GM23338 (cell line): ENCODE data around the gene PDZD8. TPM values are rescaled to one million over a fixed set of nuclear protein-coding genes. Genes with fewer than 3 reads are reported as not detected.

Experiments
- ATAC-seq: fragments of 200-7000 bp; cut with Tn5 transposase; 3 replicates; pipeline ENCODE4 v1.9.1; 2020
- DNase-seq: peaks from one replicate; pipeline ENCODE4 v3.0.0-alpha.2; 2015; ENCODE audit warnings: low spot score
- H2AFZ ChIP-seq: fragments of 200-600 bp; sonication (generic); 2 replicates; pipeline ENCODE4 v1.8.0; 2016; ENCODE audit warnings: antibody characterized with exemption, mild to moderate bottlenecking, moderate library complexity
- H3F3A ChIP-seq: fragments of 200-600 bp; sonication (generic); replicated peaks from 2 replicates; pipeline ENCODE4 v1.8.0; 2017; ENCODE audit warnings: antibody characterized with exemption, mixed run types, low read depth
- H3K27ac ChIP-seq: fragments of 200-600 bp; sonication (generic); 2 replicates; pipeline ENCODE4 v1.6.1; 2016; ENCODE audit warnings: low read depth
- H3K27me3 ChIP-seq: fragments of 200-600 bp; sonication (generic); 2 replicates; pipeline ENCODE4 v1.8.0; 2016; ENCODE audit warnings: mild to moderate bottlenecking, mixed run types, moderate library complexity; ENCODE audit not compliant: insufficient read depth
- H3K36me3 ChIP-seq: fragments of 200-600 bp; sonication (generic); 2 replicates; pipeline ENCODE4 v1.8.0; 2016; ENCODE audit warnings: mild to moderate bottlenecking; ENCODE audit not compliant: insufficient read depth
- H3K4me1 ChIP-seq: fragments of 200-600 bp; sonication (generic); 2 replicates; pipeline ENCODE4 v1.8.0; 2016; ENCODE audit warnings: mild to moderate bottlenecking, moderate library complexity; ENCODE audit not compliant: insufficient read depth
- H3K4me2 ChIP-seq: fragments of 200-600 bp; sonication (generic); 2 replicates; pipeline ENCODE4 v1.7.1; 2017; ENCODE audit warnings: mixed run types
- H3K4me3 ChIP-seq: fragments of 200-600 bp; sonication (generic); 2 replicates; pipeline ENCODE4 v1.6.1; 2016; ENCODE audit warnings: mixed run types
- H3K79me2 ChIP-seq: fragments of 200-600 bp; sonication (generic); replicated peaks from 2 replicates; pipeline ENCODE4 v1.8.0; 2017; ENCODE audit warnings: mild to moderate bottlenecking; ENCODE audit not compliant: insufficient read depth
- H3K9me2 ChIP-seq: fragments of 200-600 bp; sonication (generic); 2 replicates; pipeline ENCODE4 v1.8.0; 2017; ENCODE audit not compliant: insufficient read depth
- H4K20me1 ChIP-seq: fragments of 200-600 bp; sonication (generic); replicated peaks from 2 replicates; pipeline ENCODE4 v1.8.0; 2017; ENCODE audit warnings: mild to moderate bottlenecking; ENCODE audit not compliant: insufficient read depth
- H3K27ac Mint-ChIP-seq: 2 replicates; pipeline ENCODE4 v1.8.0; 2020; ENCODE audit warnings: inconsistent platforms, mild to moderate bottlenecking, moderate library complexity, mixed read lengths
- H3K27me3 Mint-ChIP-seq: 3 replicates; pipeline ENCODE4 v1.8.0; 2022; ENCODE audit warnings: low read depth, mild to moderate bottlenecking, moderate library complexity, mixed read lengths, inconsistent platforms; ENCODE audit not compliant: insufficient read depth, poor library complexity
- H3K36me3 Mint-ChIP-seq: 3 replicates; pipeline ENCODE4 v1.8.0; 2021; ENCODE audit warnings: low read depth, mild to moderate bottlenecking, inconsistent platforms, moderate library complexity, mixed read lengths
- H3K4me1 Mint-ChIP-seq: 3 replicates; pipeline ENCODE4 v1.8.0; 2020; ENCODE audit warnings: mild to moderate bottlenecking, inconsistent platforms, mixed read lengths
- H3K4me3 Mint-ChIP-seq: 3 replicates; pipeline ENCODE4 v1.8.0; 2021; ENCODE audit warnings: moderate library complexity, mild to moderate bottlenecking, inconsistent platforms, mixed read lengths
- H3K9me3 Mint-ChIP-seq: 3 replicates; pipeline ENCODE4 v1.8.0; 2020; ENCODE audit warnings: moderate library complexity, mild to moderate bottlenecking, inconsistent platforms, mixed read lengths
- ETS1 ChIP-seq: IDR thresholded peaks from 2 replicates; pipeline ENCODE4 v1.6.1; 2016; ENCODE audit warnings: antibody characterized with exemption
- EZH2 ChIP-seq: fragments of 200-600 bp; sonication (generic); IDR thresholded peaks from one replicate; pipeline ENCODE4 v1.8.0; 2017; ENCODE audit warnings: antibody characterized with exemption, mild to moderate bottlenecking, low read depth; ENCODE audit not compliant: unreplicated experiment
- NANOG ChIP-seq: IDR thresholded peaks from 2 replicates; pipeline ENCODE4 v1.6.1; 2016; ENCODE audit warnings: antibody characterized with exemption, borderline replicate concordance
- POLR2AphosphoS5 ChIP-seq: IDR thresholded peaks from 2 replicates; pipeline ENCODE4 v1.6.1; 2016; ENCODE audit warnings: antibody characterized with exemption, low read depth
- STAT1 ChIP-seq: IDR thresholded peaks from one replicate; pipeline ENCODE4 v1.6.1; 2016; ENCODE audit warnings: antibody characterized with exemption; ENCODE audit not compliant: unreplicated experiment
- ZNF114 ChIP-seq: fragments of 250-450 bp; sonication (Bioruptor Pico); IDR thresholded peaks from 2 replicates; pipeline ENCODE4 v1.5.0; 2020; ENCODE audit warnings: mild to moderate bottlenecking, moderate library complexity
- ZNF331 ChIP-seq: fragments of 250-450 bp; sonication (Bioruptor Pico); IDR thresholded peaks from 2 replicates; pipeline ENCODE4 v1.5.0; 2020; ENCODE audit warnings: low read depth, mild to moderate bottlenecking, moderate library complexity
- polyA plus RNA-seq: library from polyadenylated mRNA; unstranded; fragments of >200 nt; fragmentation: Nextera tagmentation; extraction: Ambion mirVana; gene quantifications from 2 replicates; pipeline ENCODE4 v1.2.1, GENCODE V29; 2016
- total RNA-seq: library from RNA; depleted of rRNA; stranded (reverse); fragments of >200 nt; shearing (Covaris generic); gene quantifications from 2 replicates; pipeline ENCODE4 v1.2.3, GENCODE V29; 2014
- TF ChIP-seq, protein P1 (sequence below): IDR thresholded peaks from one replicate; pipeline ENCODE4 v1.6.1; 2018; ENCODE audit warnings: antibody characterized with exemption; ENCODE audit not compliant: unreplicated experiment
- TF ChIP-seq, protein P2 (sequence below), 2 experiments: fragments of 200-600 bp in 1 of 2; sonication (generic) in 1 of 2; conservative IDR thresholded peaks; 2 replicates each; pipeline versions ENCODE4 v1.5.1 to v1.6.1; 2016 to 2017; ENCODE audit warnings: antibody characterized with exemption in 2 of 2, low read depth in 2 of 2, mild to moderate bottlenecking in 2 of 2, moderate library complexity in 1 of 2

The PDZD8 gene
- total and polyA plus RNA-seq, 2 experiments from 2014 or later: 11.4 to 28.6 TPM

- Histone ChIP-seq H3K27me3 (no peaks in the 10 kb centered on the region), H3K27ac (no peak overlapping the region), H3K36me3 (no peaks in the 10 kb centered on the region), H3K4me3 (no peak overlapping the region), H3K4me1 (peaks cover 40% of the 10 kb centered on the region), H3K4me2 (0 out of 2 replicates have a peak overlapping the region, but pooled peaks have one; percentile 22), H3K79me2 (peaks cover 100% of the 10 kb centered on the region), H4K20me1 (peaks cover 4% of the 10 kb centered on the region; the same call in 1 of the 2 replicates), H2AFZ (no peak overlapping the region), H3K9me2 (no peaks in the 10 kb centered on the region), H3F3A (no peaks in the 10 kb centered on the region)
- DNase-seq (no peak), ATAC-seq (no peak)
- Mint-ChIP-seq H3K4me3 (no peak overlapping the region), H3K36me3 (peaks cover 4% of the 10 kb centered on the region; the same call in 2 of the 3 replicates), H3K27ac (0 out of 2 replicates have a peak overlapping the region, but pooled peaks have one; percentile 3), H3K27me3 (no peaks in the 10 kb centered on the region), H3K4me1 (peaks cover 41% of the 10 kb centered on the region), H3K9me3 (no peaks in the 10 kb centered on the region; the same call in 2 of the 3 replicates)
- TF ChIP-seq EZH2: no peak
Observed at GRCh38 chr10:117353684-117354083, 21.6 kb downstream of the PDZD8 start.

DNA sequence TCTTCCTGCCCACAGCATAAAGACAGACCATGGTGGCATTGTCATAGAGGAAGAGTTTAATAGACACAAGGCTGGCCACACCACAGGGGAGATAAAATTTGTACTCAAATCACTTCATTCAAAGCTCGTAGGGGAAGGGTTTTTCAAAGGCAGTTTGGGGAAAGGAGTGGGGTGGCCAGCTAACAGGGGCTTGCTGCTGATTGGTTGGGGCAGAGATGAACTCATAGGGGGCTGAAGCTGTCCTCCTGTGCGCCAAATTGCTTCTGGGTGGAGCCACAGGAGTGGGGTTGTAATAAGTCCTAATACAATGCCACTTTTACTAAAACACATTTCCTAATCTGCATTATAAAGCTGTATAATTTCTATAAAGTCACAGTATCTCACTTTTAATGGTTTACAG, 22.5 kb downstream of the PDZD8 start:
- Histone ChIP-seq H3K36me3 (no peaks in the 10 kb centered on the region), H3K4me2 (peak overlapping the region; percentile 46), H3K27ac (no peak overlapping the region), H2AFZ (no peak overlapping the region), H3F3A (peaks cover 2% of the 10 kb centered on the region; the same call in 1 of the 2 replicates), H3K79me2 (peaks cover 100% of the 10 kb centered on the region), H3K27me3 (no peaks in the 10 kb centered on the region), H3K9me2 (no peaks in the 10 kb centered on the region), H4K20me1 (peaks cover 4% of the 10 kb centered on the region; the same call in 1 of the 2 replicates), H3K4me1 (peaks cover 50% of the 10 kb centered on the region), H3K4me3 (no peak overlapping the region)
- Mint-ChIP-seq H3K27ac (no peak overlapping the region), H3K9me3 (no peaks in the 10 kb centered on the region), H3K4me3 (no peak overlapping the region), H3K4me1 (peaks cover 51% of the 10 kb centered on the region), H3K36me3 (peaks cover 4% of the 10 kb centered on the region; the same call in 2 of the 3 replicates), H3K27me3 (no peaks in the 10 kb centered on the region)
- DNase-seq (no peak), ATAC-seq (peak; percentile 28; the same call in 1 of the 3 replicates)
- TF ChIP-seq ZNF114 (CRISPR knock-in tag) (no peak), STAT1 (no peak), POLR2AphosphoS5 (no peak), EZH2 (no peak), ZNF331 (CRISPR knock-in tag) (no peak), ETS1 (no peak), NANOG (no peak)
- TF ChIP-seq, protein P1, sequence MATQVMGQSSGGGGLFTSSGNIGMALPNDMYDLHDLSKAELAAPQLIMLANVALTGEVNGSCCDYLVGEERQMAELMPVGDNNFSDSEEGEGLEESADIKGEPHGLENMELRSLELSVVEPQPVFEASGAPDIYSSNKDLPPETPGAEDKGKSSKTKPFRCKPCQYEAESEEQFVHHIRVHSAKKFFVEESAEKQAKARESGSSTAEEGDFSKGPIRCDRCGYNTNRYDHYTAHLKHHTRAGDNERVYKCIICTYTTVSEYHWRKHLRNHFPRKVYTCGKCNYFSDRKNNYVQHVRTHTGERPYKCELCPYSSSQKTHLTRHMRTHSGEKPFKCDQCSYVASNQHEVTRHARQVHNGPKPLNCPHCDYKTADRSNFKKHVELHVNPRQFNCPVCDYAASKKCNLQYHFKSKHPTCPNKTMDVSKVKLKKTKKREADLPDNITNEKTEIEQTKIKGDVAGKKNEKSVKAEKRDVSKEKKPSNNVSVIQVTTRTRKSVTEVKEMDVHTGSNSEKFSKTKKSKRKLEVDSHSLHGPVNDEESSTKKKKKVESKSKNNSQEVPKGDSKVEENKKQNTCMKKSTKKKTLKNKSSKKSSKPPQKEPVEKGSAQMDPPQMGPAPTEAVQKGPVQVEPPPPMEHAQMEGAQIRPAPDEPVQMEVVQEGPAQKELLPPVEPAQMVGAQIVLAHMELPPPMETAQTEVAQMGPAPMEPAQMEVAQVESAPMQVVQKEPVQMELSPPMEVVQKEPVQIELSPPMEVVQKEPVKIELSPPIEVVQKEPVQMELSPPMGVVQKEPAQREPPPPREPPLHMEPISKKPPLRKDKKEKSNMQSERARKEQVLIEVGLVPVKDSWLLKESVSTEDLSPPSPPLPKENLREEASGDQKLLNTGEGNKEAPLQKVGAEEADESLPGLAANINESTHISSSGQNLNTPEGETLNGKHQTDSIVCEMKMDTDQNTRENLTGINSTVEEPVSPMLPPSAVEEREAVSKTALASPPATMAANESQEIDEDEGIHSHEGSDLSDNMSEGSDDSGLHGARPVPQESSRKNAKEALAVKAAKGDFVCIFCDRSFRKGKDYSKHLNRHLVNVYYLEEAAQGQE: no peak
- TF ChIP-seq, protein P2, sequence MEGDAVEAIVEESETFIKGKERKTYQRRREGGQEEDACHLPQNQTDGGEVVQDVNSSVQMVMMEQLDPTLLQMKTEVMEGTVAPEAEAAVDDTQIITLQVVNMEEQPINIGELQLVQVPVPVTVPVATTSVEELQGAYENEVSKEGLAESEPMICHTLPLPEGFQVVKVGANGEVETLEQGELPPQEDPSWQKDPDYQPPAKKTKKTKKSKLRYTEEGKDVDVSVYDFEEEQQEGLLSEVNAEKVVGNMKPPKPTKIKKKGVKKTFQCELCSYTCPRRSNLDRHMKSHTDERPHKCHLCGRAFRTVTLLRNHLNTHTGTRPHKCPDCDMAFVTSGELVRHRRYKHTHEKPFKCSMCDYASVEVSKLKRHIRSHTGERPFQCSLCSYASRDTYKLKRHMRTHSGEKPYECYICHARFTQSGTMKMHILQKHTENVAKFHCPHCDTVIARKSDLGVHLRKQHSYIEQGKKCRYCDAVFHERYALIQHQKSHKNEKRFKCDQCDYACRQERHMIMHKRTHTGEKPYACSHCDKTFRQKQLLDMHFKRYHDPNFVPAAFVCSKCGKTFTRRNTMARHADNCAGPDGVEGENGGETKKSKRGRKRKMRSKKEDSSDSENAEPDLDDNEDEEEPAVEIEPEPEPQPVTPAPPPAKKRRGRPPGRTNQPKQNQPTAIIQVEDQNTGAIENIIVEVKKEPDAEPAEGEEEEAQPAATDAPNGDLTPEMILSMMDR (conservative IDR thresholded peaks at IDR 0.05; ENCODE audit: low read depth in 2 of 2): no peak
